ENCODE measurements around the gene NDUFA12. TPM values are rescaled to one million over a fixed set of nuclear protein-coding genes. Genes with fewer than 3 reads are reported as not detected.

Gene NDUFA12
- total and polyA plus RNA-seq, 9 of the 15 experiments (the other 6 are each of a cell fraction or from before 2014, with no cell fraction given): 115 to 986 (median 283) TPM

DNA sequence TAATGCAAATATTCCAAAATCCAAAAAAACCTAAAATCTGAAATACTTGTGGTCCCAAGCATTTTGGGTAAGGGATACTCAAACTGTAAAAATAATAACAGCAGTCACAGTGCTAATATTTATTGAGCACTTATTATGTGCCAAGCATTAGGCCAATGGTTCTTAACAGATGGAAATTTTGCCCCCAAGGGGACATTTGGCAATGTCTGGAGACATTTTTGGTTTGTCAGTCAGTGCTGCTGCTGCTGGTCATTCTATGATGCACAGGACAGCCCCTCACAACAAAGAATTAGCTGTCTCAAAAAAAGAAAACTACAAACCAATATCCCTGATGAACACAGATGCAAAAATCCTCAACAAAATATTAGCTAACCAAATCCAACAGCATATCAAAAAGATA lies 5.8 kb downstream of the NDUFA12 start (continued):
- no peak for TF ChIP-seq ZBED1 (IDR thresholded peaks at IDR 0.05)
- no peak for TF ChIP-seq GABPA (tag; conservative IDR thresholded peaks at IDR 0.05; ENCODE audit: low read depth)
- no peak for TF ChIP-seq MYNN (IDR thresholded peaks at IDR 0.05)
- TF ChIP-seq MYNN (CRISPR knock-in tag; IDR thresholded peaks at IDR 0.05): no peak
- TF ChIP-seq XRCC3 (IDR thresholded peaks at IDR 0.05): no peak

- peaks cover 42% of the 10 kb centered on the region for H3K79me2 ChIP-seq (ENCODE audit: control insufficient read depth, insufficient read depth, low read length)
- intact Hi-C loops (cut with micrococcal nuclease): no loop called here
- no peak for ATAC-seq
Measured at GRCh38 chr12:94997061-94997460, 6.4 kb downstream of the NDUFA12 start.

More at GRCh38 chr12:94997061-94997460, 6.4 kb downstream of the NDUFA12 start:
- in situ Hi-C loops (cut with MboI): no loop called here
- no peak overlapping the region for H3K9ac ChIP-seq (ENCODE audit: insufficient read depth in 1 of 2, low read depth in 2 of 2, low read length in 2 of 2)
- ChIA-PET CTCF (ENCODE audit: low intra/inter-chr PET ratio) (no interaction called here), POLR2A (no interaction called here)
- H3K9me1 ChIP-seq (ENCODE audit: control insufficient read depth, insufficient read depth, low read length): no peaks in the 10 kb centered on the region
- no peak overlapping the region for H3K27ac ChIP-seq (ENCODE audit: extremely low read depth, low read depth, low read length)
- TF ChIP-seq ZC3H11A (IDR thresholded peaks at IDR 0.05; ENCODE audit: low read depth, low read length): no peak
- no peak for TF ChIP-seq EGR1 (conservative IDR thresholded peaks at IDR 0.05)
- no peak for TF ChIP-seq TAL1 (IDR thresholded peaks at IDR 0.05)
- TF ChIP-seq, protein P1, sequence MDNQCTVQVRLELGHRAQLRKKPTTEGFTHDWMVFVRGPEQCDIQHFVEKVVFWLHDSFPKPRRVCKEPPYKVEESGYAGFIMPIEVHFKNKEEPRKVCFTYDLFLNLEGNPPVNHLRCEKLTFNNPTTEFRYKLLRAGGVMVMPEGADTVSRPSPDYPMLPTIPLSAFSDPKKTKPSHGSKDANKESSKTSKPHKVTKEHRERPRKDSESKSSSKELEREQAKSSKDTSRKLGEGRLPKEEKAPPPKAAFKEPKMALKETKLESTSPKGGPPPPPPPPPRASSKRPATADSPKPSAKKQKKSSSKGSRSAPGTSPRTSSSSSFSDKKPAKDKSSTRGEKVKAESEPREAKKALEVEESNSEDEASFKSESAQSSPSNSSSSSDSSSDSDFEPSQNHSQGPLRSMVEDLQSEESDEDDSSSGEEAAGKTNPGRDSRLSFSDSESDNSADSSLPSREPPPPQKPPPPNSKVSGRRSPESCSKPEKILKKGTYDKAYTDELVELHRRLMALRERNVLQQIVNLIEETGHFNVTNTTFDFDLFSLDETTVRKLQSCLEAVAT (IDR thresholded peaks at IDR 0.05): no peak
- TF ChIP-seq TCF7 (IDR thresholded peaks at IDR 0.05; ENCODE audit: borderline replicate concordance): no peak
- TF ChIP-seq, protein P2, sequence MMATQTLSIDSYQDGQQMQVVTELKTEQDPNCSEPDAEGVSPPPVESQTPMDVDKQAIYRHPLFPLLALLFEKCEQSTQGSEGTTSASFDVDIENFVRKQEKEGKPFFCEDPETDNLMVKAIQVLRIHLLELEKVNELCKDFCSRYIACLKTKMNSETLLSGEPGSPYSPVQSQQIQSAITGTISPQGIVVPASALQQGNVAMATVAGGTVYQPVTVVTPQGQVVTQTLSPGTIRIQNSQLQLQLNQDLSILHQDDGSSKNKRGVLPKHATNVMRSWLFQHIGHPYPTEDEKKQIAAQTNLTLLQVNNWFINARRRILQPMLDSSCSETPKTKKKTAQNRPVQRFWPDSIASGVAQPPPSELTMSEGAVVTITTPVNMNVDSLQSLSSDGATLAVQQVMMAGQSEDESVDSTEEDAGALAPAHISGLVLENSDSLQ (IDR thresholded peaks at IDR 0.05): no peak
- no peak for TF ChIP-seq TRIM25 (IDR thresholded peaks at IDR 0.05; ENCODE audit: borderline replicate concordance)
- TF ChIP-seq RAD21 (CRISPR knock-in tag; conservative IDR thresholded peaks at IDR 0.05 in 1 of 2, IDR thresholded peaks at IDR 0.05 in 1 of 2): no peak
- TF ChIP-seq MCM2 (IDR thresholded peaks at IDR 0.05; ENCODE audit: low read depth): no peak
- TF ChIP-seq SREBF2 (CRISPR knock-in tag; IDR thresholded peaks at IDR 0.05): no peak
- no peak for TF ChIP-seq HINFP (tag; conservative IDR thresholded peaks at IDR 0.05; ENCODE audit: low read depth)
- TF ChIP-seq L3MBTL2 (IDR thresholded peaks at IDR 0.05): no peak
- H2AFZ ChIP-seq (ENCODE audit: low read depth, low read length): no peak overlapping the region
- no TSS peak for BruUV-seq (replicated peaks)
- H3K27me3 ChIP-seq (ENCODE audit: control insufficient read depth in 2 of 2, insufficient read depth in 2 of 2, low read length in 2 of 2): no peaks in the 10 kb centered on the region
- DNase-seq (ENCODE audit: extremely low read depth in 1 of 4, low spot score in 3 of 4) (no peak), FAIRE-seq (no peak)
- peaks cover 49% of the 10 kb centered on the region; the same call in 2 of the 3 replicates for H3K36me3 ChIP-seq (ENCODE audit: control insufficient read depth, insufficient read depth, low read length)
- H3K9me3 ChIP-seq (replicated peaks; ENCODE audit: control insufficient read depth, insufficient read depth, low read depth, low read length): no peaks in the 10 kb centered on the region
- 78% methylated on average over 6 of the region's 6 CpGs for WGBS (ENCODE audit: insufficient coverage, low coverage, missing lambda C conversion rate)
- peaks cover 5% of the 10 kb centered on the region; the same call in 1 of the 2 replicates for H4K20me1 ChIP-seq (replicated peaks; ENCODE audit: control insufficient read depth, insufficient read depth, low read length)
- H3K4me1 ChIP-seq (replicated peaks in 1 of 2; ENCODE audit: control insufficient read depth in 2 of 2, insufficient read depth in 2 of 2, low read length in 2 of 2): peaks cover 0 to 5% of the 10 kb centered on the region in 2 experiments; a peak in 1 of 5 replicates
- no peak overlapping the region for H3K4me2 ChIP-seq (ENCODE audit: insufficient read depth, low read length)
- H3K4me3 ChIP-seq: no peak overlapping the region
